Right lobe of liver (tissue), 6 donors: ENCODE results near the gene CCDC170. TPM values are rescaled to one million over a fixed set of nuclear protein-coding genes. Genes with fewer than 3 reads are reported as not detected.
A peak's percentile ranks its signal among the peaks of the same experiment; 100 is the strongest.

Experiments
- ATAC-seq, 4 donors: fragments of 200-7000 bp; cut with Tn5 transposase; one replicate each; pipeline ENCODE4 v1.9.1; 2020; ENCODE audit warnings: mild to moderate bottlenecking in 4 of 4, moderate library complexity in 4 of 4
- DNase-seq, 3 donors: peaks; one replicate each; pipeline ENCODE4 v3.0.0-alpha.2; 2020
- H3K27ac ChIP-seq, 3 donors: fragments of 200-600 bp; one replicate each; pipeline ENCODE4 v1.8.0; 2022
- H3K27me3 ChIP-seq, 2 donors: fragments of 200-600 bp; one replicate each; pipeline ENCODE4 v1.8.0; 2022
- H3K36me3 ChIP-seq, 4 donors: fragments of 200-600 bp; sonication (generic) in 1 of 4; one replicate each; pipeline versions ENCODE4 v1.5.1 to v1.8.0; 2017 to 2022; ENCODE audit warnings: control low read depth in 1 of 4
- H3K4me1 ChIP-seq, 4 donors: fragments of 200-600 bp; sonication (generic) in 1 of 4; one replicate each; pipeline versions ENCODE4 v1.5.1 to v1.8.0; 2017 to 2022; ENCODE audit warnings: control low read depth in 1 of 4
- H3K4me3 ChIP-seq, 3 donors: fragments of 200-600 bp; one replicate each; pipeline ENCODE4 v1.8.0; 2022
- H3K9me3 ChIP-seq, 4 donors: fragments of 200-600 bp; sonication (generic) in 1 of 4; one replicate each; pipeline versions ENCODE4 v1.5.1 to v1.8.0; 2017 to 2022; ENCODE audit warnings: control low read depth in 1 of 4
- CTCF ChIP-seq, 4 donors: fragments of 200-600 bp in 3 of 4; fragments of 450-650 bp in 1 of 4; IDR thresholded peaks; one replicate each; pipeline versions ENCODE4 v1.5.1 to v1.8.0; 2016 to 2022; ENCODE audit warnings: antibody characterized with exemption in 4 of 4, mild to moderate bottlenecking in 2 of 4
- POLR2A ChIP-seq: fragments of 450-650 bp; IDR thresholded peaks from one replicate; pipeline ENCODE4 v1.6.1; 2017; ENCODE audit warnings: antibody characterized with exemption, mild to moderate bottlenecking
- WGBS: methylation state at CpG from one replicate; pipeline ENCODE4 v1.1.6; 2018; ENCODE audit warnings: low coverage, low lambda C conversion rate; ENCODE audit not compliant: insufficient coverage; ENCODE audit errors: missing lambda C conversion rate; 5-methylcytosine and 5-hydroxymethylcytosine counted together
- intact Hi-C, 2 donors: fragments of 100-400 bp; cut with DNase I; formaldehyde crosslinking; loops; one replicate each; pipeline versions ENCODE4 v1.11.2 to v1.14.1; 2022
- total RNA-seq, 6 experiments: library from RNA; depleted of rRNA in 2 of 6; stranded (reverse); fragments of >200 nt in 2 of 6; fragmentation: NEBNext Ultra II Directional in 3 of 6; extraction: Animal tissue kit (Norgen Biotek cat#: 25700) in 3 of 6; gene quantifications; one replicate each; pipeline versions ENCODE4 v1.1.0 to v1.2.4, GENCODE V29; 2016 to 2023
- donor health status: DM: no; HTN: yes; CAD: no.
- donor health status: DM: no; HTN: no; CAD: no.
- donor health status: DM: no; HTN: no; CAD: no.
- donor health status: DM: no; HTN: yes; CAD: no.
- donor health status: DM: no; HTN: yes; CAD: no.

The CCDC170 gene
- total RNA-seq, 6 experiments from 2014 or later = 0.31 to 0.93 (median 0.55) TPM

DNA sequence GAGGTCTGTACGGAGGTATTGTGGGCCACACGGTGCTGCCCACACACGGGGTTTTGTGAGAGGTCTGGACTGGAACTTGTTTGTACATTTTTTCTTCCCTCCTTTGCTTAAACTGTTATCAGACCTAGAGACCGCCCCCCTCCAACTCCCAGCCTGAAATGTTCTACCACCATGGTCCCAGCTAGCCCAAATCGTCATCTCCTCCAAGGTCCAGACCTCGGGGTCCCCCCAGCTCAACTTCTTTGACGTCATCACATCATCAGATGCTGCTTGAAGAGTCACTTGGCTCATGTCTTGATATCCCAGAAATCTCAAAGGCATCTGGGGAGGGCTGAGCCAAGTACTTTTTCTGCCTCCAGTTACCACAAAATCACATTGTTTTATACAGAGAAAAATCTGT lies 2.8 kb upstream of the CCDC170 start:
- DNase-seq (no peak), ATAC-seq (no peak)
- no peak for TF ChIP-seq CTCF (IDR thresholded peaks at IDR 0.05)
- TF ChIP-seq POLR2A = no peak
- Histone ChIP-seq H3K4me1 (no peaks in the 10 kb centered on the region), H3K36me3 (no peaks in the 10 kb centered on the region), H3K4me3 (no peak overlapping the region), H3K27me3 (no peaks in the 10 kb centered on the region), H3K27ac (no peak overlapping the region), H3K9me3 (no peaks in the 10 kb centered on the region)
- intact Hi-C loops = no loop called here
- 70% methylated on average over 5 of the region's 7 CpGs for WGBS

- H3K9me3 ChIP-seq = no peaks in the 10 kb centered on the region
- peak overlapping the region in 1 of 3 donors; percentile 72 for H3K27ac ChIP-seq
- peaks cover 0 to 6% (median under 1%) of the 10 kb centered on the region in 4 donors for H3K4me1 ChIP-seq
- TF ChIP-seq CTCF (IDR thresholded peaks at IDR 0.05) = no peak
- no peak for TF ChIP-seq POLR2A
- intact Hi-C loops = no loop called here
- ATAC-seq (peak; percentile 41 to 61 (median 50)), DNase-seq (no peak)
- H3K4me3 ChIP-seq = peak overlapping the region; percentile 71 to 83 (median 76)
- H3K27me3 ChIP-seq = no peaks in the 10 kb centered on the region
- 46% methylated on average over 9 of the region's 16 CpGs for WGBS
- H3K36me3 ChIP-seq = no peaks in the 10 kb centered on the region
Measured at GRCh38 chr6:151493161-151493803, 535 bp upstream of the CCDC170 start.

GRCh38 chr6:151494235-151494935 lies 568 bp downstream of the CCDC170 start:
- peaks cover 0 to 10% (median 2%) of the 10 kb centered on the region in 4 donors for H3K4me1 ChIP-seq
- under 1% methylated on average over 28 of the region's 43 CpGs for WGBS
- H3K27me3 ChIP-seq = no peaks in the 10 kb centered on the region
- H3K36me3 ChIP-seq = no peaks in the 10 kb centered on the region
- H3K27ac ChIP-seq = peak overlapping the region in 2 of 3 donors; percentile 51 to 72
- ATAC-seq = peak; percentile 62 to 78 (median 74)
- peak overlapping the region; percentile 71 to 83 (median 76) for H3K4me3 ChIP-seq
- intact Hi-C loops = no loop called here
- TF ChIP-seq CTCF (IDR thresholded peaks at IDR 0.05) (no peak), POLR2A (no peak)
- H3K9me3 ChIP-seq = no peaks in the 10 kb centered on the region
- peak; percentile 50 to 73 (median 56) for DNase-seq

DNA sequence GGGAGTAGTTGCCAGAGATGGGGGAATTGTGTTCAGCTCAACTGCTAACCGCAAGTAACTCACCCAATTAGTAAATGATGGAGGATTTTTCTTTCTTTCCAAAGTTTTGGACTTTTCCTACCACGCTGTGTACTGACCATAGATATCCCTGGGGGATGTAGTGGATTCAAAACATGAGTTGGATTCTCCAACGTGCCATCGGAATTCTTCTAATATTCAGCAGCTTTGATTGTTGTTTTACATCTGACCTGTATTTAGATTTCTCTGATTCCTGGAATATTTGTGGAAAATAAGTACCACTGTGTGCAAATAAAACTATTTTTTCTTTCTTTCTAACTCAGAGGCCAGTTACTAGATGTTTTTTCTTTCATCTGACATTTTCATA lies 1.1 kb downstream of the CCDC170 start:
- ATAC-seq = no peak
- no peaks in the 10 kb centered on the region for H3K36me3 ChIP-seq
- peak overlapping the region; percentile 71 to 83 (median 76) for H3K4me3 ChIP-seq
- no peaks in the 10 kb centered on the region for H3K9me3 ChIP-seq
- peaks cover 0 to 10% (median 2%) of the 10 kb centered on the region in 4 donors for H3K4me1 ChIP-seq
- WGBS = 66% methylated on average over 3 of the region's 4 CpGs
- no peak for DNase-seq
- H3K27ac ChIP-seq = peak overlapping the region in 1 of 3 donors; percentile 72
- H3K27me3 ChIP-seq = no peaks in the 10 kb centered on the region
- no peak for TF ChIP-seq CTCF (IDR thresholded peaks at IDR 0.05)
- TF ChIP-seq POLR2A = no peak
- intact Hi-C loops = no loop called here
